Fibroblast of lung (primary cell): ENCODE data around the gene C6orf47.
"Not testable (repeated sequence)": the region's sequence is repeated elsewhere in the genome, so short reads cannot be mapped to it uniquely, and the experiment has no call there.

Source experiments
- EZH2 ChIP-seq: IDR thresholded peaks from 2 replicates; pipeline ENCODE4 v1.5.1; 2012; ENCODE audit warnings: low read length, control low read depth, mild to moderate bottlenecking; ENCODE audit errors: missing control alignments
- TF ChIP-seq, protein P1 (sequence below), 2 donors: IDR thresholded peaks in 1 of 2; conservative IDR thresholded peaks in 1 of 2; 1 replicate in 1 of 2; 2 replicates in 1 of 2; pipeline ENCODE4 v1.5.1; 2011 to 2012; ENCODE audit warnings: low read length in 2 of 2, control low read depth in 1 of 2, inconsistent platforms in 1 of 2, low read depth in 1 of 2, mild to moderate bottlenecking in 1 of 2

DNA sequence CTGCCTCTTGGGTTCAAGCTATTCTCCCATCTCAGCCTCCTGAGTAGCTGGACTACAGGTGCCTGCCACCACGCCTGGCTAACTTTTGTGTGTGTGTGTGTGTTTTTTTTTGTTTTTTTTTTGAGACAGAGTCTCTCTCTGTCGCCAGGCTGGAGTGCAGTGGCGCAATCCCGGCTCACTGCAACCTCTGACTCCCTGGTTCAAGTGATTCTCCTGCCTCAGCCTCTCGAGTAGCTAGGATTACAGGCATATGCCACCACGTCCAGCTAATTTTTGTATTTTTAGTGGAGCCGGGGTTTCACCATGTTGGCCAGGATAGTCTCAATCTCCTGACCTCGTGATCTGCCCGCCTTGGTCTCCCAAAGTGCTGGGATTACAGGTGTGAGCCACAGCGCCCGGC, 48.6 kb upstream of the C6orf47 start:
- TF ChIP-seq, protein P1, sequence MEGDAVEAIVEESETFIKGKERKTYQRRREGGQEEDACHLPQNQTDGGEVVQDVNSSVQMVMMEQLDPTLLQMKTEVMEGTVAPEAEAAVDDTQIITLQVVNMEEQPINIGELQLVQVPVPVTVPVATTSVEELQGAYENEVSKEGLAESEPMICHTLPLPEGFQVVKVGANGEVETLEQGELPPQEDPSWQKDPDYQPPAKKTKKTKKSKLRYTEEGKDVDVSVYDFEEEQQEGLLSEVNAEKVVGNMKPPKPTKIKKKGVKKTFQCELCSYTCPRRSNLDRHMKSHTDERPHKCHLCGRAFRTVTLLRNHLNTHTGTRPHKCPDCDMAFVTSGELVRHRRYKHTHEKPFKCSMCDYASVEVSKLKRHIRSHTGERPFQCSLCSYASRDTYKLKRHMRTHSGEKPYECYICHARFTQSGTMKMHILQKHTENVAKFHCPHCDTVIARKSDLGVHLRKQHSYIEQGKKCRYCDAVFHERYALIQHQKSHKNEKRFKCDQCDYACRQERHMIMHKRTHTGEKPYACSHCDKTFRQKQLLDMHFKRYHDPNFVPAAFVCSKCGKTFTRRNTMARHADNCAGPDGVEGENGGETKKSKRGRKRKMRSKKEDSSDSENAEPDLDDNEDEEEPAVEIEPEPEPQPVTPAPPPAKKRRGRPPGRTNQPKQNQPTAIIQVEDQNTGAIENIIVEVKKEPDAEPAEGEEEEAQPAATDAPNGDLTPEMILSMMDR (conservative IDR thresholded peaks at IDR 0.05 in 1 of 2, IDR thresholded peaks at IDR 0.05 in 1 of 2; ENCODE audit: low read depth in 1 of 2, low read length in 2 of 2), result not testable (repeated sequence)
- not testable (repeated sequence) for TF ChIP-seq EZH2
